Suppressor macrophage treated with lipopolysaccharide for 4 hours (primary cell): ENCODE measurements around the gene SYNDIG1L.
"Not testable (repeated sequence)": the region's sequence is repeated elsewhere in the genome, so short reads cannot be mapped to it uniquely, and the experiment has no call there.

ENCODE experiments used
- DNase-seq: peaks from one replicate; pipeline ENCODE4 v3.0.0-alpha.2; 2020

Gene SYNDIG1L

GRCh38 chr14:74401504-74402241 lies 24.3 kb downstream of the SYNDIG1L start:
- DNase-seq = peak; percentile 43

- no peak for DNase-seq
Measured at GRCh38 chr14:74400919-74401503, 25.0 kb downstream of the SYNDIG1L start.

GRCh38 chr14:74400031-74400685 lies 25.9 kb downstream of the SYNDIG1L start:
- DNase-seq = no peak

- no peak for DNase-seq
Measured at GRCh38 chr14:74395094-74395493, 30.9 kb downstream of the SYNDIG1L start.

GRCh38 chr14:74394549-74394948 lies 31.5 kb downstream of the SYNDIG1L start:
- no peak for DNase-seq

- DNase-seq = no peak
Measured at GRCh38 chr14:74392616-74393570, 33.1 kb downstream of the SYNDIG1L start.

- no peak for DNase-seq
Measured at GRCh38 chr14:74391479-74391878, 34.5 kb downstream of the SYNDIG1L start.

- not testable (repeated sequence) for DNase-seq
Measured at GRCh38 chr14:74390505-74390904, 35.5 kb downstream of the SYNDIG1L start.

GRCh38 chr14:74389980-74390379 lies 36.0 kb downstream of the SYNDIG1L start:
- DNase-seq = no peak

GRCh38 chr14:74382231-74382630 lies 43.8 kb downstream of the SYNDIG1L start:
- DNase-seq = no peak

- DNase-seq = not testable (repeated sequence)
Measured at GRCh38 chr14:74381571-74381970, 44.4 kb downstream of the SYNDIG1L start.

- no peak for DNase-seq
Measured at GRCh38 chr14:74380845-74381244, 45.2 kb downstream of the SYNDIG1L start.

- no peak for DNase-seq
Measured at GRCh38 chr14:74380172-74380571, 45.8 kb downstream of the SYNDIG1L start.

- DNase-seq = no peak
Measured at GRCh38 chr14:74377976-74378690, 47.9 kb downstream of the SYNDIG1L start.

GRCh38 chr14:74368441-74368840 lies 57.6 kb downstream of the SYNDIG1L start:
- DNase-seq = no peak

- no peak for DNase-seq
Measured at GRCh38 chr14:74368026-74368425, 58.0 kb downstream of the SYNDIG1L start.

GRCh38 chr14:74364271-74364880 lies 61.6 kb downstream of the SYNDIG1L start:
- no peak for DNase-seq

- peak; percentile 88 for DNase-seq
Measured at GRCh38 chr14:74362361-74362915, 63.6 kb downstream of the SYNDIG1L start.

GRCh38 chr14:74360163-74360562 lies 65.8 kb downstream of the SYNDIG1L start:
- DNase-seq = no peak

- DNase-seq = no peak
Measured at GRCh38 chr14:74358176-74358829, 67.7 kb downstream of the SYNDIG1L start.

GRCh38 chr14:74357585-74357984 lies 68.4 kb downstream of the SYNDIG1L start:
- no peak for DNase-seq
